DOHH2 (cell line): Measurements from ENCODE around the gene PTMS.

ENCODE experiments used
- CTCF ChIP-seq: fragments of 200-600 bp; sonication (generic); IDR thresholded peaks from one replicate; pipeline ENCODE4 v1.5.1; 2014; ENCODE audit warnings: antibody characterized with exemption, mild to moderate bottlenecking, low read depth, low read length; ENCODE audit not compliant: poor library complexity, severe bottlenecking
- EZH2phosphoT487 ChIP-seq: fragments of 200-600 bp; sonication (generic); IDR thresholded peaks from 2 replicates; pipeline ENCODE4 v1.6.1; 2017; ENCODE audit warnings: borderline replicate concordance, mild to moderate bottlenecking, antibody characterized with exemption, low read length, moderate library complexity, mixed read lengths

- TF ChIP-seq CTCF, result no peak
- no peak for TF ChIP-seq EZH2phosphoT487
Measured at GRCh38 chr12:6784296-6784695, 18.1 kb downstream of the PTMS start.
